Measurements from ENCODE around the gene IGSF10.

DNA sequence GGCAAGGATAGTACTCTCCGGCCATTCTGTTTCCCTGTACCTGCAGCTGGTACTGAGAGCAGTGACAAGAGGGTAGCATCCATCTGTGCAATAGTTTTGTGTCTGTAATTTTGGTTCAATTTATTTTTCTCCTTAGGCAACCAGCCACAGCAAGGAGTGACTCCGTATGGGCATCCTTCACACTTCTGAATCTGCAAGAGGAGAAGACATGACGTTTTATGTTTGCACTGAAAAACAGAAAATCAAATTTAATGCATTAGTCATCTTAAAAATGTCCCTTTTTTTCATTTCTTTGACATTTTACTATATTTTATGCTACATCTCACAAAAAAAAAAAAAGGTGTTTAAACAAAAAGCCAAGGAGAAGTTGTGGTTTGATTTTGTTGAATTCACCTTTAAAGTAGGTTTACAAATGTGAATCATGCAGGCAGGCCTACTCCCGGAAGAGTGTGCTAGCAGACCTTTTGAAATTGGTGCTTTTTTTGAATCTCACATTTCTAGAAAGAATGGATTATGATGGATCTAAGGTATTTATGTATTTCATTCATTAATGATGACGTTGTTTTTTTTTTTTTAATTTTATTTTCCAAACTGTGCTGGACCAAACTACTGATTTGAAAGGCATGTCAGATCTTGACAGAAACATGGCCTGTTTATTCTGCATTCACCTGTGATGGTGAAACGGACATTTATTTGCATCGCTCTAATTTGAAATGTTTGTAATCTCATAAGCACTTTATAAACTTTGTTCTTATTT, 28.1 kb downstream of the IGSF10 start:
- TF ChIP-seq L3MBTL2 (conservative IDR thresholded peaks at IDR 0.05) (no peak), ARNT (IDR thresholded peaks at IDR 0.05) (no peak), FOXA1 (IDR thresholded peaks at IDR 0.05) (no peak), LEF1 (IDR thresholded peaks at IDR 0.05; ENCODE audit: borderline replicate concordance) (no peak), HDGF (IDR thresholded peaks at IDR 0.05; ENCODE audit: borderline replicate concordance) (no peak), TARDBP (IDR thresholded peaks at IDR 0.05) (no peak), FOXK2 (IDR thresholded peaks at IDR 0.05) (no peak), SP1 (IDR thresholded peaks at IDR 0.05) (no peak), FOXM1 (IDR thresholded peaks at IDR 0.05; ENCODE audit: borderline replicate concordance) (no peak), ELF4 (IDR thresholded peaks at IDR 0.05) (no peak)
- TF ChIP-seq, protein P1, sequence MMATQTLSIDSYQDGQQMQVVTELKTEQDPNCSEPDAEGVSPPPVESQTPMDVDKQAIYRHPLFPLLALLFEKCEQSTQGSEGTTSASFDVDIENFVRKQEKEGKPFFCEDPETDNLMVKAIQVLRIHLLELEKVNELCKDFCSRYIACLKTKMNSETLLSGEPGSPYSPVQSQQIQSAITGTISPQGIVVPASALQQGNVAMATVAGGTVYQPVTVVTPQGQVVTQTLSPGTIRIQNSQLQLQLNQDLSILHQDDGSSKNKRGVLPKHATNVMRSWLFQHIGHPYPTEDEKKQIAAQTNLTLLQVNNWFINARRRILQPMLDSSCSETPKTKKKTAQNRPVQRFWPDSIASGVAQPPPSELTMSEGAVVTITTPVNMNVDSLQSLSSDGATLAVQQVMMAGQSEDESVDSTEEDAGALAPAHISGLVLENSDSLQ (IDR thresholded peaks at IDR 0.05), result no peak

Data from HEK293T (cell line).